Activated CD8-positive, alpha-beta memory T cell treated with anti-CD3 and anti-CD28 coated beads, Interleukin-2, amount 50 U/mL, for 24 hours (primary cell): ENCODE measurements around the gene MTUS2.

Experiments used
- DNase-seq: peaks from one replicate; pipeline ENCODE4 v3.0.0-alpha.2; 2020; ENCODE audit errors: extremely low read depth

Gene MTUS2

DNA sequence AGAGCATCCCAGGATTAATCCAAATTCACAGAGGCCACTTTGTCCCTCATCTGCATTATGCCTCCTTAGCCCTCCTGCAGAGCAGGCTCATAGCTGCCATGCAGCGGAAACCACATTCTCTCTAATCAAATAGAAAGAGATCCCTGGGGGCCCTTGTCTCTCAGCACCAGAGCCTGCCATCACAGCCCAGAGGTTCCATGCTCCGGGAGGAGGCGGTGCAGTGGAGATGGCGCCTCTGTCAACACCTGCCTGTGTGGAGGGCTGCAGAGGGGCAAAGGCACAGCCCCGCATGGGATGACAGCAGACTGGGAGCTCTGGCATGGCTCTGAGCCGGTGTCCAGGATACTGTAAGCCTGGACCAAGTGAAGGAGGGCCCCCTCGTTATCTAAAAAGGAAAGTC is 664.1 kb downstream of the MTUS2 start:
- DNase-seq: no peak

DNA sequence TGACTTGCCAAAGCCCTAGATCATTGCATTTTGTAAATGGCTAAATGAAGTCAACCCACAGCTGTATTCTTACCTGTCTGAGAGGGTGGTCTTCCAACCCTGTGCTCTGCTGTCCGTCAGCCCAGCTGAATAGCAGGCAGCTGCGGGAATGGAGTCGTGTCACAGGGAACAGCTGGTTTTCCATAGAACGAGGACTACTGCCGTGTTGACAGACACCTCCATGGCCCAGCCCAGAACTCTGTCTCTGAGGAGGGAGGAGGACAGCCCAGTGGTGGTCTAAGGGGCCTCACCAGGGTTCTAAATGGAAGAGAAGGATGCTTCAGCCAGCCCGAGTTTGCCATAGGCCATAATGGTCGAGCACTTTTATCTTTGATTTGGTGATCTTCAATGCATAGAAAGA is 664.7 kb downstream of the MTUS2 start:
- no peak for DNase-seq

DNA sequence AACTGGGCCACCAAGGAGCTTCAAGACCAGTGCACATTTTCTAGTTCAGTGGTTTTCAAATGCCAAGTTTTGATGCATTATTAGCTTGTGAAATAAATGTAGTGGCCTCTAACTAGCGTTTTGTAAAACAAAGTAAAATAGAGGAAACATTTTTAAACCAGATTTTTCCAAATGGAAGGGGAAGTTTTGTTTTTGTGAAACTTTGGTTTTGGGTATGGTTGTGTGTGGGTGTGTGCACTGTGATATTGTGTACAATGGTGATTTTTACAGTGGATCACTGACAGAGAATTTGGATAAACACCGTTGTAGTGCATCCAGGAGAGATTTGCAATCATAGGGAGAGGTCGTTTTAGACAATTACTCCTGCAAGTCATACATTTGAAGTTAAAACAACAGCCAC is 666.4 kb downstream of the MTUS2 start:
- no peak for DNase-seq

DNA sequence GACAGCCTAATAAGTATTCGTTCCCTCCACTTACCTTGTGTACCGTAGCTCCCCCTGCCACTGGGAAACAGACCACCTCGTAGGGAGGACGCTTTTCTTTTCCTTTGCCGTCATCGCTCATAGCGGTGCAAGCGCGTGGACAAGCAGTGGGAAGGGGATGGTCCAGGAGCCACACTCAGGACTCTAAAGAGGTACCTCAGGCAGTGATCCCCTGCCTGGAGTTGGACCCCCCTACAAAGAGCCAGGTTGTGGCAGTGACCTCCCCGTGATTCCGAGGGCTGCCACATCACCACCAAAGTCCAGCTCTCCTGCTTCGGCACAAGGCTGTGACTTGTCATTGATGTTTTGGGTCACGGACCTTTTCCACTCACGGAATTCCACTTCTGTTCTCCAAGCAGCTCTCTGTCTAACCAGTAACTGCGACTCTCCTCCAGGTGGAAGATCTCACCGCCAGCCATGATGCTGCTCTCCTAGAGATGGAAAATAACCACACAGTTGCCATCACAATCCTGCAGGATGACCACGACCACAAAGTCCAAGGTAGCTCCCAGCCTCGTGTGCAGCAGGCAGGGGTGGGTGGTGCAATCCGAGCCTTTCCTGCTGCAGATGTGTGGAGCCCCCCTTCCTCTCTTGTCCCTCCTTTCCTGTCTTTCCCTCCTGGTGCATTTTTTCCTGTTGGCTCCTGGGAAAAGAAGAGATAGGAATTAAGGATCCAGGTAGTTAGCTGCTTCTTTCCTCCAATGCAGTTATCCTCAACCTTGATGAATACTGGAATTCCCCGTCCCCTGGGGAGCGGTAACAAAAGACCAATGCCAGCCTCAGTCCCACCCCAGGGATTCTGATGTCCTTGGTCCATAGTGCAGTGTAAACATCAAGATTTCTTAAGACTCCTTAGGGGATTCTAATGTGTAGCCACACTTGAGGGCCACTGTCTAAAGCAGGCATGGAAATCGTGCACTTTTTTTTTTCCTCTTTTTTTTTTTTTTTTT is 667.6 kb downstream of the MTUS2 start:
- no peak for DNase-seq

DNA sequence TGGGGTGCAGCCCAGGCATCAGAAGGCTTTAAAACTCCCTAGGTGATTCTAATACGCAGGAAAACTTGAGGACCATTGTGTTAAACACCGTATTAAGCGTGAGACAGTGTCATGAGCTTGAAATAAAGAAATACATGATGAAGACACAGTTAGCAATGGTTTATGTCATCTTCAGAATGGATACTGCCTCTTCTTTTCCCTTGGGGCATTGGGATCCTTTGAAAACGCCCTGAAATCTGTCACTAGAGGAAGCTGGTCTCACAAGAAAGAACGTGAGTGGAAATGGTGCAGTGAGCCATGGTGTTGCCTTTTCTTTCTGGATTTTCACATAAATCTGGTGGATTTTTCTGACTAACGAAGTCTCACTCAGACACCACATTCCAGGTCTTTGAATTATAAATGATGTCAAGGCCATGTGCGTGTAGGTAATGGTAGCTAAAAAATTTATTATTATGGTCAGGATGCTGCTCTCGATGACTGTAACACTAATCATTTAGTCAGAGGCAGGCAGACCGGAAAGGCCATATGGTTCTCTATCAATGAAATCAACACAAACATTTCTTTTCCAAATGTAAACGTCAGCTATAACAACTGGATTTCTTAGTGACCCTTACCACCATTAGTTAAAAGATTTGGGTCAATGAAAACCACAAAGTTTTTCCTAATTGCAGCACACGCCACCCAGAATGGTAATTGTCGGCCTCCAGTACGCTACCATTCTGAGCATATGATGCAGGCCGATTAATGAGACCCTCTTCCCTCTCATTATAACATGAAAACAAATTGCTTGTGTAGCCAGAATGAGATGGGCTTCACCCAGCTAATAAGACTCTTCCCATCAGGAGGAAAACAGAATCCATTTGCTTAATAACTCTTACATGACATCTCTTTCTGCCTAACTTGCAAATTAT is 669.8 kb downstream of the MTUS2 start:
- DNase-seq: no peak

DNA sequence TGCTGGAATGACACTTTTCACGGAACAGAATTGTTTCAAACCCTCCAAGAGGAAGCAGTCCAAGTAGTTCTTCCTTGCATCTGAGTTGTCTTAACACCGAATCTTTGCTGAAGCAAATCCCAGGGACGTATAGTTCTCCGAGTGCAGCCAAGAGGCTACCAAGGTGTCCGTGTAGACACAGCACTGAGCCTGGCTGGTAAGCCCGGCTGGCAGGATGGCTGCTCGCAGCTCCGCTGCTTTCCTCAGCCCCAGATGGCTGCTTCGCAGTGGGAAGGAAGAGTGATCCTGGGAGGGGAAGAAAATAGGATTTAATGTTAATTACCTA is 670.4 kb downstream of the MTUS2 start:
- no peak for DNase-seq

DNA sequence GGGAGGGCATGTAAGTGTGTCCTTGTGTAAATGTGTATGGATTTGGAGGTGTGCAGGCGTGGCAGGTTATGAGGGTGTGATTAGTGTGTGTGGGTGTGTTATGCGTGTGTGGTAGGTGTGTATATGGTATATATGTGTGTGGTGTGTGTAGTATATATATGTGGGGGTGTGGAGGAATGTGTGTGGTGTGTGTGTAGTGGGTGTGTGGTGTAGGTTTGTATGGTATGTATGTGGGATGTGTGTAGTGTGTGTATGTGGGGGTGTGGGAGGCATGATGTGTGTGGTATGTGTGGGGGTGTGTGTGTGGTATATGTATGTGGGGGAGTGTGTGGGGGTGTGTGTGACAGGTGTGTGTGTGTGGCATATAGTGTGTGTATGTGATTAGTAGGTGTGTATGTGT is 671.1 kb downstream of the MTUS2 start:
- DNase-seq: no peak

DNA sequence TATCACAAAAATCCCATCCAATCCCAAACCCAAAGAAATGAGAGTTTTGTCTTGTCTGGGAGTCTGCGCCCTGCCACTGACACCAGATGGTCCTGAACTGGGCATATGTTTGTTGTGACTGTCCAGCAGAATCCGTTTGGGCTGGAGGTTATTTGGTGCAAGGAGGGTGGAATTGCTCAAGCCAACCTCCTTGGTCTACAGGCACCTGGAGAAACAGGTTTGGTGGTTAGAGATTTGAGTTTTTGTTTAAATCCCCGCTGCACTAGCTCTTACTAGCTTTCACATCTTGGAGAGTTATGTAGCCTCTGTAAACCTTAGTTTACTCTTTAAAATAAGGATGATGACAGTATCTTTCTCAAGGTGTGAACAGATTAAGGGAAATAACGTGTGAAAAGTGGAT is 673.7 kb downstream of the MTUS2 start:
- no peak for DNase-seq

DNA sequence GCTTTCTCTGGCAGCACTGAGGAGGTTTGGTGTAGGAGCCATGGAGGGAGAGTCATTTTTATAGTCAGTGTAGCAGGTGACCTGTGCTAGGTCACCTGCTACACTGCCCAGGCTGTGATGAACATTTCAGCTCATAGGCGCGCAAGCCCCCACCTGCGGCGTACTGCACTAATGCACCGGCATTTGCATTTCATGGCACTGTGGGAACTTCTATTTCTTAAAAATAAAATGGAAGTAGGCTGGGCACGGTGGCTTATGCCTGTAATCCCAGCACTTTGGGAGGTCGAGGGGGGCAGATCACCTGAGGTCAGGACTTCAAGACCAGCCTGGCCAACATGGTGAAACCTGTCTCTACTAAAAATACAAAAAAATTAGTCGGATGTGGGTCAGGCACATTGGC is 674.4 kb downstream of the MTUS2 start:
- DNase-seq: no peak

DNA sequence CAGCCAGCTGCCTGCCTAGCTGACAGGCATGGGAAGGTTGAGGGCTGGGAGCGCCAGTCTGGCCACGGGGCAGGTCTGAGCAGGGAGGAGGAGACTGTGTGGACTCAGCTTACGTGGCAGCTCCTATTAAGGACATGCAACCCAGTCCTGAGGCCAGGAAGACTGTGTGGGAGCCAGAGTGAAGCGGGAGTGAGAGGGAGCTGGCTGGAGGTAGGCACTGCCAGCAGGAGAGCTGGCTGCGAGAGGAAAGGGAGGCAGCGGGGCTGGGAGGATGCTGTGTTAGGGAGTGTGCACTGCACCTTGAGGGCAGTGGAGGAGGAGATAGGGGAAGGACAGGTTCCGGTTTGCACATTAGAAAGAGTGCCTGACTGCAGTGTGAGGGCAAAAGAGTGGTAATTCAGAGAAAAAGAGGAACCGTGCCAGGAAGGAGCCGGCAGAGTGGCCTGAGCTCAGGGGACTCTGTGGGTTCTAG is 676.1 kb downstream of the MTUS2 start:
- DNase-seq: no peak

DNA sequence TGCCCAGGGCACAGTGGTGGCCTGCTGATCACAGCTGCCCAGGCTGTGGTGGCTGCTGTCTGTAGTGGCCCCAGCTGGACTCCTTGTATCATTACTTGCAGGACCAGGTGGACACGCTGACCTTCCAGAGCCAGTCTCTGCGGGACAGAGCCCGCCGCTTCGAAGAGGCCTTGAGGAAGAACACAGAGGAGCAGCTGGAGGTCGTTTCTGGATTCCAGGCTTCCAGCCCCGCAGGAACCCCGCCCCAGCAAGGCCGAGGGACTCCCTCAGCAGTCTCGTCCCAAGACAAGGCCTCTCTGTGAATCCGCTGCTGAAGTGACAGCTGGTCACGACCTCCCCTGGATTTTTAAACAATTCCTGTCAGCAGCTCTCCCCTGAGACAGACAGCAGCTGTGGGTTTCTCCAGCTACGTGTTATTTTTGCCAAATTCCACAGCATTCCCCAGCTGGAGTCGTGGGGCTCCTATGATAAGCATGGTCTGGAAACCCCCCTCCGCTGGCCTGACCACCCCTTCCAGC is 677.1 kb downstream of the MTUS2 start:
- DNase-seq: no peak

DNA sequence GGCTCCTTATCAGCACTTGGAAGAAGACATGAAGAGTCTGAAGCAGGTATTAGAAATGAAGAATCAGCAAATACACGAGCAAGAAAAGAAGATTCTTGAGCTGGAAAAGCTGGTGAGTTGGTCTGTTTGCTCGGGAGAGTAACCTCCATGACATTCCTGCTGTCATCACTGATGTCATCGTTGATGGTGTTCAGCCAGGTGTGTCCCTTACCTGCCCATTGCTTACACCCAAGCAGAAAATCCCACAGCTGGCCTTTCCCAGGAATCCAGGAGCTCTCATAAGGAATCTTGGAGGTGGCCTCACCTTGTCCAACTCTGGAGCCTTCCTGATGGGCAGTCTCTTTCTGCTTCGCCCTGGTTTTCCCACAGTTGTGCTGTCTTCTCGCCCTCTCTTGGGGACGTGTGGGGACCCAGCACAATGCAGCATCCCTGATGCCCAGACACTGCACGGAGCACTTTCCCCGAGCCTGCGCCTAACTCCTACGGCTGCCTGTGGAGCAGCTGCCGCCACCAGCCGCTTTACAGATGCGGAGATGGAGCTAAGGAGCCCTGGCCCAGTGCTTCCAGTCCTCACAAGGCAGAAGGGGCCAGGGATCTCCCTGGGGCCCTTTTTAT is 678.4 kb downstream of the MTUS2 start:
- DNase-seq: no peak

DNA sequence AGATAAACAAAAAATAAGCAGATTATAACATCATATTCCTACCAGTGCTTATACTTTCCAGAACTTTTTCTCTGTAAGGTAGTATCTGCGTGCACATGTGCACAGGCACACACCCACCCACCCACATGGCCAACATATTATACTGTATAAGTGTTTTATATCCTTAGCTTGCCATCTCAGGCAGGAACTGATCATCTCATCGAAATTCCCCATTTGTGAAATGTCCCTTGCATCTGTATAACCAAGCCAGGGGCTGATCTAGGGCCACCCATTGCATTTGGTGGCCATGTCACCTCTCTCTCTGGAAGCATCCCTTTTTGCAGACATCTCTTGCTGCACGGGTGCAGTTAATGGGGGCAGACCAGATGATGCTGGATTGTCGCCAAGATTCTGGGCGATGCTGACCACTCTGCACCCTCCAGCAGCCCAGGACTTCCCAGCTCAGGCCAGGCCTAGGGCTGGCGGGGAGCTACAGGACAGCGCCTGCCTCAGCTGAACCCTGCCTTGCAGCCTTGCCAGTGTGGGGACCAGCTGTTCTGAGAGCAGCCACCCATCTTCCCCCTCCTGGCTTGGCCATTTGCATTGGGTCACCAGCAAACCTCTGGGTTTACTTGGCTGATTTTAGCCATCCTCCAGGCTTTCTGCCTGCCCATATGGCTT is 679.5 kb downstream of the MTUS2 start:
- no peak for DNase-seq

DNA sequence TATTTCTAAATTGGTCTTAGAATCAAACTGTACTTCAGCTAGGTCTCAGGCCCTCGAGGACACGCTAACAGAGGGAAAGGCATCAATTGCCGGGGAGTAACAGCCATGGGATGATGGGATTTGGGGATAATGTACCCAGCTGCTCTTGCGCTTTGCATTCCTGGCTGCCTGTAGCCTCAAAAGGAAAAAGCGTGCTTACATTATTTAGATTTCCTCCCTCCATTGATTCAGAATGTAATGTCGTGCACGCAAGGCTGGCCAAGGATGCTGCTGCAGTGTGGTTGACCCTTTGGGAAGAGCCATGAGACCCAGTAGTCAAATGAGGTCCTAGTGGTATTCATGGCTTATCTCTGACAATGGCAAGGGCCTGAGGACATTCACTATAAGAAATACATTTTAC is 680.2 kb downstream of the MTUS2 start:
- DNase-seq: no peak

DNA sequence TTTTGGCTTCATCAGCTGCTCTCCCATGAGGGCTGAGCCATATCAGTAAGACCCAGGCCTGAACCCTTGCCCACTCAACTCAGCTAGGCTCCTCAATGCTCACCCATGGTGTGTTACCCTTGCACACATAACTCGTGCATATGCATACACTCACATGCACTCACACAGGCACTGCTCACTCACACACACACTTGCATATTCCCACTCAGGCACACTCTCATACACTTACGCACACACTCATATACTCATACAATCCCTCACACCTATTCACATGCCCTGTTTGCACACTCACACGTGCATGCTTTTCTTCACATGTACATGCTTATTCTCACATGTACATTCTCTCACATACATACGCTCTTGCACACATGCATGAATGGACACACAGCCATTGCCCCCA is 681.5 kb downstream of the MTUS2 start:
- DNase-seq: no peak

DNA sequence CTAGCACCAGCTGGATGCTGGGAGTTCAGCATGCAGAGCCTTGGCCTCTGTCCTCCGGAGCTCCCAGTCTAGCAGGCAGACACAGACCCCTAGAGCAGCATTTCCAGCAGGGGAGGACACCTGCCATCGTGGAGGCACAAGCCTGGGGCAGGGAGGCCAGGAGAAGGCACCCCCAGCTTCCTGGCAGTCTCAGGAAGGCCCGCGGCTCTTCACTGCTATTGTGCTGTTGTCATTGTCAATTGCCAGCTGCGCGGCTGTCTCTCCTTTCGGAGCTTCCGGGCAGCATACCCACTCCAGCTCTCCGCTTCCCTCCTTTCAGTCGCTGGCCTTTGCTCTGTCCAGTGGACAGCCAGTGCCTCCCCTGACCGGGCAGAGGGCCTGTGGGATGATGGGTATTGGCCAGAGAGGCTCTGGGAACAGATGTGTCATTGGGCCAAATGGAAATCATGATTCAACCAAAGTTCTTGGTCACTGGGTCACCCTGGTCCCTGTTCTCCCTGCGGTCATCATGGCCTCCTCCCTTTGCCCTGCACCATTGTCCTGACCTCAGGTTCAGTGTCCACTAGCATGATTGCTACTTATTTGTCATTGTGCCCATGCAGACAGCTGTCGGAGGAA is 682.4 kb downstream of the MTUS2 start:
- no peak for DNase-seq

DNA sequence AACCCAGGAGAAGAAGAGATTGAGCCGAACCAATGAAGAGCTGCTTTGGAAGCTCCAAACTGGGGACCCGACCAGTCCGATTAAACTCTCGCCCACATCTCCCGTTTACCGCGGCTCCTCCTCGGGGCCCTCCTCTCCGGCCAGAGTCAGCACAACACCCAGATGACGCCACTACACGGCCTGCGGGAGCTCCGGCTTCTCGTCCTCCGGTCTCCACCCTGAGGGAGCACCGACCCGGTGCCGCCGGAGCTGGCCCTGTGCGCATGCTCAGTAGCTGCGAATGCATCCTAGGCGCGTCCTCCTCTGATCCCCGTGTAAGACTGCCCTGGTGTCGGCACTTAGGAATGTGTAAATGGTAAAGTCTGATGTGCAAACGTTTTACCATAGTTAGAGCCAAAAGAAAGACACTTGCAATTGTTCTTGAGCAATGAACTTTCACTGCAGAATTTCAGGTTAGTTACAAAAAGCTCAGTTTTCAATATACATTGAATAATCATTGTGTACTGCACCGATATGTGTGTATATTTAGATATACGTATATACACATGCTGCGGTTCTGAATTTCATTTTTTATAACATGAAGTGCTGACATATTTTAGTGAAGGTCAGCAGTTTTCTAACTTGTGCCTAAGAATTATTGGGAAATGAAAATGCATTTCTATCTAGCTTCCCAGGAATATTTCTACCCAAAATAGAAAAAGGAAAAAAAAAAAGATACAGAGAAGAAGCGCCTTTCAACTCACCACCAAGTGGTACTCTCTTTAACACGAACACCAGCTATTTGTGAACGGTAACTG is 683.1 kb downstream of the MTUS2 start:
- DNase-seq: no peak

DNA sequence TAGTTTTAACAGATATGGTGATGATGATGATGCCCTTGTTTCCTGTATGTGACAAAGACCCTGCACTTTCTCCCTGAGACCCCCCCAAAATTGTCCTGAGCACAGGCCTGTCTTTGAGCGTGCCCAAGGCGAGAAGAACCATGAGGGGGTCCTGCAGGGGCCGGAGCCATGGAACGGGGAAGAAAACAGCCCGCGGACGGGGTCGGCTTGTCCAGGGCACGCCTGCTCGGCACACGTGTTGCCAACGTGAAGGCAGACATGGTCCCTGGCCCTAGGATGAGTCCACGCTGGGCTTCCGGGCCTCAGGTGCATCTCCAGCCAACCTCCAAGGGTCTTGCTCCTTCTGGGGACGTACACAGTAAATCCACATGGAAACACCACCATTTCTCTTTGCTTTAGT is 684.6 kb downstream of the MTUS2 start:
- DNase-seq: no peak

DNA sequence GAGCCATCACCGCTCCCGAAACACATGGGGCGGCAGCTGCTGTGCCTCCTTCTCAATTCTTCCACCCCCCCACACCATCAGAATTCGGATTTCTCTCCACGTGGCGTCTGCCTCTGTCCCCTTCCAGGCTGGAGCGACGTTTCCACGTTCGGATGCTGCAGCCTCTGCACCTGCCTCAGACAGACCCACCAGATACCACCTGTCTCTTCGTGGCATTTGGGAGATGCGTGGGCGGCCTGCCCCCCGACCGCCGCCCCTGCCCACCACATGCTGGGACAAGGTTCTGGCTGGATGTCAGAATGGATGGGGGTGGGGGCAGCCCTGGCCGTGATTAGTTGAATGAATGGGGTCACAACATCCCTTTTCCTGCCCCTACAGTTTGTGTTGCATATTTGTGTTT is 685.4 kb downstream of the MTUS2 start:
- no peak for DNase-seq

DNA sequence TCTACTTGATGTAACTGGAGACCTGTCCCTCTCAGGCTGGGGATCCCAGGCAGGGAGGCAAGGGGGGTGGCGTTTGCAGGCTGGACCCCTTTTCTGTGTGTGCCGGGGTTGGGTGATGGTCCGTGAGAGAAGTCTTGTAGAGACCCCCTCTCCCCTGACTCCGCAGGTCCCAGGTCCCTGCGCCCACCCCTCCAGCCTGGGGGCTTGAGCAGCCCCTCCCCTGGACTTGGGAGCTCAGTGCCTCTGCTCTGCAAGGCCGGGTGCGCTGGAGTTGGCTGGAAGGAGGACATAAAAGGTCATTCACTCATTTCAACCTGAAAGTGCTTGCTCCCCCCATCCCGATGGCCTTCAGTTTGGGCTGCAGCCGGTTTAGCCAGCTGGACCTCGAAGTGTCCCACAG is 685.8 kb downstream of the MTUS2 start:
- DNase-seq: no peak
